OCI-LY1 (cell line): ENCODE results near the gene TECR.

Source experiments
- EZH2 ChIP-seq: fragments of 200-600 bp; sonication (generic), shearing (Covaris generic); IDR thresholded peaks from 2 replicates; pipeline ENCODE4 v1.8.0; 2017; ENCODE audit warnings: borderline replicate concordance, mixed run types, mild to moderate bottlenecking, antibody characterized with exemption, low read length, moderate library complexity, mixed read lengths
- TF ChIP-seq, protein P1 (sequence below): fragments of 200-600 bp; sonication (generic), shearing (Covaris generic); IDR thresholded peaks from 2 replicates; pipeline ENCODE4 v1.5.1; 2017; ENCODE audit warnings: mild to moderate bottlenecking, antibody characterized with exemption, low read length, moderate library complexity, mixed read lengths

DNA sequence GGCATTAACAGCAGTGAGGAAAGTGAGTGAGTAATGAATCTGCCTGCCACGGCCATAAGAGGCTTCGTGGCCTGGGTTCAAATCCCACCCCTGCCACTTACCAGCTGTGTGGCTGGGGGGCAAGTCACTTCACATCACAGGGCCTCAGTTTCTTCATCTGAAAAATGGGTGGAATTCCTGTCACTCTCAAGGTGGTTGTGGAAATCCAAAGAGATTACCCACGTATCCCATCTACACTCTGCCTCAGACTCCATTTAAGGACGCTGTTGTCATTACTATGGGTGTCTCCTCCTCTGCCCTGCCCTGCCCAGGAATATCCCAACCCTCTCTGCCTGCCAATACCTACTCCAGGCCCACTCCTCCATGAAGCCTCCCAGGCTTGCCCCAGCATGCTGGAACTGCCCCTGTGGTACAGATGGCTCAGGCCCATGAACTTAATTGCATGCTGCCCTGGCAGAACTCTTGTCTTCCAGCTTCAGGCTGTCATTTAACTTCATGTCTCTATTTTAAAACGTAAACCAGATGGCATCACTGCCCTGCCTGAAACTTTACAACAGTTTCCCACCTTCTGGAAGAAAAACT lies 36.5 kb upstream of the TECR start:
- TF ChIP-seq, protein P1, sequence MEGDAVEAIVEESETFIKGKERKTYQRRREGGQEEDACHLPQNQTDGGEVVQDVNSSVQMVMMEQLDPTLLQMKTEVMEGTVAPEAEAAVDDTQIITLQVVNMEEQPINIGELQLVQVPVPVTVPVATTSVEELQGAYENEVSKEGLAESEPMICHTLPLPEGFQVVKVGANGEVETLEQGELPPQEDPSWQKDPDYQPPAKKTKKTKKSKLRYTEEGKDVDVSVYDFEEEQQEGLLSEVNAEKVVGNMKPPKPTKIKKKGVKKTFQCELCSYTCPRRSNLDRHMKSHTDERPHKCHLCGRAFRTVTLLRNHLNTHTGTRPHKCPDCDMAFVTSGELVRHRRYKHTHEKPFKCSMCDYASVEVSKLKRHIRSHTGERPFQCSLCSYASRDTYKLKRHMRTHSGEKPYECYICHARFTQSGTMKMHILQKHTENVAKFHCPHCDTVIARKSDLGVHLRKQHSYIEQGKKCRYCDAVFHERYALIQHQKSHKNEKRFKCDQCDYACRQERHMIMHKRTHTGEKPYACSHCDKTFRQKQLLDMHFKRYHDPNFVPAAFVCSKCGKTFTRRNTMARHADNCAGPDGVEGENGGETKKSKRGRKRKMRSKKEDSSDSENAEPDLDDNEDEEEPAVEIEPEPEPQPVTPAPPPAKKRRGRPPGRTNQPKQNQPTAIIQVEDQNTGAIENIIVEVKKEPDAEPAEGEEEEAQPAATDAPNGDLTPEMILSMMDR, result no peak
- no peak for TF ChIP-seq EZH2
